DMS114 treated with DMSO at 0.1 percent for 48 hours (cell line): ENCODE results near the gene ALLC.
"Not testable (repeated sequence)": the region's sequence is repeated elsewhere in the genome, so short reads cannot be mapped to it uniquely, and the experiment has no call there.

Experiments used
- DNase-seq: peaks from one replicate; lab custom pipeline; 2025; ENCODE audit not compliant: unreplicated experiment; lab: John Stamatoyannopoulos, UW

The ALLC gene

GRCh38 chr2:3657881-3658280, at the start of gene ALLC:
TSS of gene ALLC (plus strand) at chr2:3658200. CDS start at chr2:3671158, 12,958 bp downstream.
- no peak for DNase-seq

GRCh38 chr2:3608373-3609278, 49.4 kb upstream of the ALLC start:
- DNase-seq, result no peak

- not testable (repeated sequence) for DNase-seq
These were observed 48.7 kb upstream of the ALLC start for GRCh38 chr2:3609279-3609673.

- no peak for DNase-seq
These were observed 47.6 kb upstream of the ALLC start for GRCh38 chr2:3610415-3610814.

GRCh38 chr2:3610881-3611505, 47.0 kb upstream of the ALLC start:
- DNase-seq, result no peak

- no peak for DNase-seq
These were observed 46.4 kb upstream of the ALLC start for GRCh38 chr2:3611589-3611988.

- DNase-seq, result no peak
These were observed 45.1 kb upstream of the ALLC start for GRCh38 chr2:3612639-3613523.

GRCh38 chr2:3613524-3613905, 44.5 kb upstream of the ALLC start:
- no peak for DNase-seq

- DNase-seq, result not testable (repeated sequence)
These were observed 43.3 kb upstream of the ALLC start for GRCh38 chr2:3614743-3615142.

- not testable (repeated sequence) for DNase-seq
These were observed 42.3 kb upstream of the ALLC start for GRCh38 chr2:3615541-3616200.

- DNase-seq, result not testable (repeated sequence)
These were observed 41.4 kb upstream of the ALLC start for GRCh38 chr2:3616435-3617197.

- DNase-seq, result no peak
These were observed 40.7 kb upstream of the ALLC start for GRCh38 chr2:3617198-3617890.

- DNase-seq, result no peak
These were observed 39.6 kb upstream of the ALLC start for GRCh38 chr2:3618367-3618766.

GRCh38 chr2:3619033-3619432, 39.0 kb upstream of the ALLC start:
- no peak for DNase-seq

- not testable (repeated sequence) for DNase-seq
These were observed 38.3 kb upstream of the ALLC start for GRCh38 chr2:3619661-3620060.

- no peak for DNase-seq
These were observed 37.2 kb upstream of the ALLC start for GRCh38 chr2:3620834-3621233.

GRCh38 chr2:3622967-3623366, 35.0 kb upstream of the ALLC start:
- DNase-seq, result no peak

- DNase-seq, result no peak
These were observed 33.8 kb upstream of the ALLC start for GRCh38 chr2:3624059-3624794.

GRCh38 chr2:3625186-3625585, 32.8 kb upstream of the ALLC start:
- no peak for DNase-seq
